GM10266 (cell line): ENCODE results near the gene ALPK3.

Source experiments
- DNase-seq: peaks from one replicate; pipeline ENCODE4 v3.0.0; 2012; ENCODE audit errors: extremely low spot score
- TF ChIP-seq, protein P1 (sequence below): IDR thresholded peaks from 2 replicates; pipeline ENCODE4 v1.5.1; 2012; ENCODE audit warnings: mild to moderate bottlenecking, low read depth; ENCODE audit not compliant: control insufficient read depth, insufficient read depth; ENCODE audit errors: missing control alignments

Gene ALPK3

DNA sequence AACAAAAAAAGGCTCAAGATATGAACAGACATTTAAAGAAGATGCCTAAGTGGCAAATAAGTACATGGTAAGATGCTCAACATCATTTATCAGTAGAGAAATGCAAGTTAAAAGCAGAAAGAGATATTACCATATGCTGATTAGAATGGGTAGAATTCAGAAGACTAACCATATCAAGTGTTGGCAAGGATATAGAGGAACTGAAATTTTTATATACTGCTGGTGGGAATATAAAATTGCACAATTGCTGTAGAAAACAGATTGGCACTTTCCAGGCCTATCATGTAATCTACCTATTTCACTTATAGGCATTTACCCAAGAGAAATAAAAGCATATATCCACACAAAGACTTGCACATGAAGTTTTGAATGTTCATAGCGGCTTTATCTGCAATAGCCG is 84.4 kb downstream of the ALPK3 start:
- TF ChIP-seq, protein P1, sequence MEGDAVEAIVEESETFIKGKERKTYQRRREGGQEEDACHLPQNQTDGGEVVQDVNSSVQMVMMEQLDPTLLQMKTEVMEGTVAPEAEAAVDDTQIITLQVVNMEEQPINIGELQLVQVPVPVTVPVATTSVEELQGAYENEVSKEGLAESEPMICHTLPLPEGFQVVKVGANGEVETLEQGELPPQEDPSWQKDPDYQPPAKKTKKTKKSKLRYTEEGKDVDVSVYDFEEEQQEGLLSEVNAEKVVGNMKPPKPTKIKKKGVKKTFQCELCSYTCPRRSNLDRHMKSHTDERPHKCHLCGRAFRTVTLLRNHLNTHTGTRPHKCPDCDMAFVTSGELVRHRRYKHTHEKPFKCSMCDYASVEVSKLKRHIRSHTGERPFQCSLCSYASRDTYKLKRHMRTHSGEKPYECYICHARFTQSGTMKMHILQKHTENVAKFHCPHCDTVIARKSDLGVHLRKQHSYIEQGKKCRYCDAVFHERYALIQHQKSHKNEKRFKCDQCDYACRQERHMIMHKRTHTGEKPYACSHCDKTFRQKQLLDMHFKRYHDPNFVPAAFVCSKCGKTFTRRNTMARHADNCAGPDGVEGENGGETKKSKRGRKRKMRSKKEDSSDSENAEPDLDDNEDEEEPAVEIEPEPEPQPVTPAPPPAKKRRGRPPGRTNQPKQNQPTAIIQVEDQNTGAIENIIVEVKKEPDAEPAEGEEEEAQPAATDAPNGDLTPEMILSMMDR = no peak
- no peak for DNase-seq

GRCh38 chr15:84903751-84904150 is 86.6 kb downstream of the ALPK3 start:
- TF ChIP-seq, protein P1 = no peak
- DNase-seq = no peak

DNA sequence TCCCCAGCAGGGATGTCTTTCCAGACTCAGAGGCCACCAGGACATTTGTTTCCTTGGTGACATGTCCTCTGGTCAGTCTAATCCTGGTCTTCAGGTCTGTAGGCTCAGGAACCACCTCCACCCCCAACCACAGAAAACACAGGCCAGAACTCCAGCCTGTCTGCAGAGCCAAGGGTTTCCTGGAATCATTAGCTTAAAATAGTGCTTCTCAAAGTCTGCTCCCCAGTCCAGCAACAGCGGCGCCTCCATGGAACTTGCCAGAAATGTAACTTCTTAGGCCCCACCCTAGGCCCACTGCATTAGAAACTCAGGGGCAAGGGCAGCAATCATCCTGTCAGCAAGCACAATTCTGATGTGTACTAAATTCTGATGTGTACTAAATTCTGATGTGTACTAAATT is 87.3 kb downstream of the ALPK3 start:
- TF ChIP-seq, protein P1 = no peak
- no peak for DNase-seq

- DNase-seq = no peak
- TF ChIP-seq, protein P1 = no peak
Measured at GRCh38 chr15:84905016-84905916, 88.1 kb downstream of the ALPK3 start.

GRCh38 chr15:84907731-84908130 is 90.6 kb downstream of the ALPK3 start:
- TF ChIP-seq, protein P1 = no peak
- DNase-seq = no peak

DNA sequence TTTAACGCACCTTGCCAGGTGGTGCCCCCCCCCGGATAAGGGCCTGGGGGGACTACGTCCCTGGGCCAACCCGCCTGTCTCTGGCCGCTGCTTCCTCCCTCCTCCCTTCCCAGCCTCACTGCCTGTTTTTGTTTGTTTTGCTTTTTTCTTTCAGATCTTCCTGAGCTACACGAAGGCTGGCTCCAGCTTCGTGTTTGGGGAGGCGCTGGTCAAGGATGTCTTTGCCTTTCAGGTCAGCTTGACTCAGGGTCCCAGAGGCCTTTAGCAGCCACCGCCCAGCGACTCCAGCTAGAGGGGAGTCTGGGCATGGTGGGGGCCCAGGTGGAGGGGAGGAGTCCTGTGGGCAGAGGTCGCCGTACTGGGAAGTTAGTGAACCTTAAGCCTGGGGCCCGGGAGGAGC is 91.4 kb downstream of the ALPK3 start:
- TF ChIP-seq, protein P1 = no peak
- no peak for DNase-seq

- DNase-seq = no peak
- TF ChIP-seq, protein P1 = no peak
Measured at GRCh38 chr15:84909029-84909428, 91.9 kb downstream of the ALPK3 start.
